Thyroid gland (tissue), 4 donors: Measurements from ENCODE around the gene MAST4. TPM values are rescaled to one million over a fixed set of nuclear protein-coding genes. Genes with fewer than 3 reads are reported as not detected.
A peak's percentile ranks its signal among the peaks of the same experiment; 100 is the strongest.

Source experiments
- DNase-seq, 2 donors: peaks; one replicate each; pipeline ENCODE4 v3.0.0-alpha.2; 2019
- H3K27ac ChIP-seq, 3 donors: fragments of 200-600 bp; sonication (generic); 1 replicate in 2 of 3; 2 replicates in 1 of 3; pipeline ENCODE4 v1.5.1; 2016 to 2019; ENCODE audit warnings: mild to moderate bottlenecking in 1 of 3, moderate library complexity in 1 of 3
- H3K27me3 ChIP-seq: fragments of 200-600 bp; sonication (generic); one replicate; pipeline ENCODE4 v1.5.1; 2019
- H3K36me3 ChIP-seq, 2 donors: fragments of 200-600 bp; sonication (generic); one replicate each; pipeline ENCODE4 v1.5.1; 2016 to 2019
- H3K4me1 ChIP-seq, 2 donors: fragments of 200-600 bp; sonication (generic); one replicate each; pipeline ENCODE4 v1.5.1; 2017 to 2019
- H3K4me3 ChIP-seq, 3 donors: fragments of 200-600 bp; sonication (generic); replicated peaks in 1 of 3; 1 replicate in 2 of 3; 2 replicates in 1 of 3; pipeline ENCODE4 v1.5.1; 2016; ENCODE audit warnings: mild to moderate bottlenecking in 1 of 3
- H3K9me3 ChIP-seq: fragments of 200-600 bp; sonication (generic); one replicate; pipeline ENCODE4 v1.5.1; 2017
- CTCF ChIP-seq, 6 experiments: fragments of 200-600 bp in 3 of 6; fragments of 450-650 bp in 3 of 6; sonication (generic) in 3 of 6; IDR thresholded peaks; one replicate each; pipeline ENCODE4 v1.5.1; 2016 to 2019; ENCODE audit warnings: antibody characterized with exemption in 6 of 6, mild to moderate bottlenecking in 2 of 6, inconsistent platforms in 1 of 6, moderate library complexity in 1 of 6
- POLR2A ChIP-seq, 2 donors: fragments of 450-650 bp; IDR thresholded peaks; one replicate each; pipeline ENCODE4 v1.6.1; 2017; ENCODE audit warnings: antibody characterized with exemption in 2 of 2, mild to moderate bottlenecking in 2 of 2, moderate library complexity in 1 of 2
- WGBS, 2 donors: methylation state at CpG; one replicate each; pipeline ENCODE4 v1.1.5; 2017; 5-methylcytosine and 5-hydroxymethylcytosine counted together
- intact Hi-C: fragments of 100-400 bp; cut with DNase I; formaldehyde crosslinking; loops from one replicate; pipeline ENCODE4 v1.15.1; 2023
- total RNA-seq, 4 donors: library from RNA; depleted of rRNA; stranded (reverse); fragments of >200 nt; gene quantifications; one replicate each; pipeline ENCODE4 v1.2.3, GENCODE V29; 2016

The MAST4 gene
- total RNA-seq, 4 donors from 2014 or later = 20.2 to 38.3 (median 24.4) TPM

GRCh38 chr5:66807743-66808142, 211.6 kb downstream of the MAST4 start:
- Histone ChIP-seq H3K4me3 (no peak overlapping the region), H3K4me1 (no peaks in the 10 kb centered on the region), H3K36me3 (no peaks in the 10 kb centered on the region), H3K27me3 (no peaks in the 10 kb centered on the region), H3K27ac (no peak overlapping the region), H3K9me3 (no peaks in the 10 kb centered on the region)
- peak; percentile 36 to 40 for DNase-seq
- TF ChIP-seq CTCF (IDR thresholded peaks at IDR 0.05) (peak in 5 of 6 experiments; percentile 10 to 68 (median 49)), POLR2A (IDR thresholded peaks at IDR 0.05) (no peak)
- 72 to 73% methylated on average over 5 of the region's 5 CpGs for WGBS, 2 donors
- intact Hi-C loops = no loop called here

- 77% methylated on average over 6 of the region's 6 CpGs for WGBS, 2 donors
- no peaks in the 10 kb centered on the region for H3K4me1 ChIP-seq
- no peaks in the 10 kb centered on the region for H3K27me3 ChIP-seq
- H3K27ac ChIP-seq = no peak overlapping the region
- H3K9me3 ChIP-seq = no peaks in the 10 kb centered on the region
- H3K4me3 ChIP-seq = no peak overlapping the region
- TF ChIP-seq CTCF (IDR thresholded peaks at IDR 0.05) = no peak
- TF ChIP-seq POLR2A (IDR thresholded peaks at IDR 0.05) = no peak
- no peak for DNase-seq
- intact Hi-C loops = no loop called here
- no peaks in the 10 kb centered on the region for H3K36me3 ChIP-seq
These were observed 212.5 kb downstream of the MAST4 start for GRCh38 chr5:66808663-66809062.

GRCh38 chr5:66810151-66810550, 214.0 kb downstream of the MAST4 start:
- Histone ChIP-seq H3K27me3 (no peaks in the 10 kb centered on the region), H3K4me1 (no peaks in the 10 kb centered on the region), H3K4me3 (no peak overlapping the region), H3K36me3 (no peaks in the 10 kb centered on the region), H3K9me3 (no peaks in the 10 kb centered on the region), H3K27ac (no peak overlapping the region)
- intact Hi-C loops = loop anchor here (10.0 kb wide), 1 partner anchor 395 kb away; no protein-coding TSS in a partner anchor
- DNase-seq = no peak
- WGBS, 2 donors = 88 to 95% methylated on average over 6 of the region's 6 CpGs
- TF ChIP-seq CTCF (IDR thresholded peaks at IDR 0.05) = no peak

DNA sequence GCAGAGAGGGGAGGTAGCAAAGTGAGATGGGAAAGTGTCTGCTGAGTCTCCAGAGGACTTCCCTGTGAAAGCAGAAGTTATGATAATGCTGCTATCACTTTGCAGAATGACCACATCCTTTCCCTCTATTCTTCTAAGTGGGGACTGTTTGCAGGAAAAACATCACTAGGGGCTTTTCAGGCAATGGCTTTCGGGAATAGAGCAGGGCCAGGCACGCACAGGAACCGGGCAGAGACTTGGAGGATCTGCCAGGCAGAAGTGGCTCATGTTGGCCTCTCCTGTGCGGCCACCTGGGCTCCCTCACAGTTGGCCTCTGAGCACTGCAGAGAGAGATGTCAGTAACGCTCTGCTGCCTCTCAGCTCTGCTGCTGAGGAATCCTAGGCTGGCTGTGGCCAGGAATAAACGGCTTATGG, 214.7 kb downstream of the MAST4 start:
- intact Hi-C loops = loop anchor here (10.0 kb wide), 1 partner anchor 394 kb away; no protein-coding TSS in a partner anchor

GRCh38 chr5:66812291-66812690, 216.1 kb downstream of the MAST4 start:
- DNase-seq = no peak
- H3K4me3 ChIP-seq = no peak overlapping the region
- H3K9me3 ChIP-seq = no peaks in the 10 kb centered on the region
- WGBS, 2 donors = 90 to 92% methylated on average over 8 of the region's 8 CpGs
- TF ChIP-seq POLR2A (IDR thresholded peaks at IDR 0.05) = no peak
- H3K27me3 ChIP-seq = no peaks in the 10 kb centered on the region
- H3K36me3 ChIP-seq = no peaks in the 10 kb centered on the region
- no peak overlapping the region for H3K27ac ChIP-seq
- intact Hi-C loops = loop anchor here (10.0 kb wide), 1 partner anchor 393 kb away; no protein-coding TSS in a partner anchor
- no peaks in the 10 kb centered on the region for H3K4me1 ChIP-seq

More for the DNA sequence above, 214.7 kb downstream of the MAST4 start:
- no peak for TF ChIP-seq POLR2A (IDR thresholded peaks at IDR 0.05)
- no peak for TF ChIP-seq CTCF (IDR thresholded peaks at IDR 0.05)
- H3K4me1 ChIP-seq = no peaks in the 10 kb centered on the region
- WGBS, 2 donors = 64% methylated on average over 6 of the region's 6 CpGs
- no peaks in the 10 kb centered on the region for H3K9me3 ChIP-seq
- no peak overlapping the region for H3K4me3 ChIP-seq
- no peaks in the 10 kb centered on the region for H3K36me3 ChIP-seq
- no peaks in the 10 kb centered on the region for H3K27me3 ChIP-seq
- DNase-seq = no peak
- no peak overlapping the region for H3K27ac ChIP-seq
